Endodermal cell (in vitro differentiated cells): ENCODE data around the gene LEPR. TPM values are rescaled to one million over a fixed set of nuclear protein-coding genes. Genes with fewer than 3 reads are reported as not detected.

Experiments used
- DNase-seq: peaks from one replicate; pipeline ENCODE4 v3.0.0-alpha.2; 2017
- H3K27ac ChIP-seq: 2 replicates; pipeline ENCODE4 v1.5.1; 2013; ENCODE audit warnings: mild to moderate bottlenecking, low read depth, low read length, moderate library complexity
- H3K27me3 ChIP-seq: 2 replicates; pipeline ENCODE4 v1.6.1; 2013; ENCODE audit warnings: mild to moderate bottlenecking, low read length, moderate library complexity; ENCODE audit not compliant: insufficient read depth, control insufficient read depth, poor library complexity, severe bottlenecking
- H3K36me3 ChIP-seq: 2 replicates; pipeline ENCODE4 v1.7.0; 2013; ENCODE audit warnings: mild to moderate bottlenecking, low read length, moderate library complexity; ENCODE audit not compliant: control insufficient read depth, insufficient read depth
- H3K4me1 ChIP-seq: one replicate; pipeline ENCODE4 v1.7.0; 2013; ENCODE audit warnings: low read length; ENCODE audit not compliant: control insufficient read depth, insufficient read depth
- H3K4me3 ChIP-seq: 2 replicates; pipeline ENCODE4 v1.5.1; 2013; ENCODE audit warnings: mild to moderate bottlenecking, low read length, moderate library complexity
- H3K9ac ChIP-seq: 2 replicates; pipeline ENCODE4 v1.6.1; 2013; ENCODE audit warnings: mild to moderate bottlenecking, low read length, moderate library complexity; ENCODE audit not compliant: poor library complexity, severe bottlenecking; ENCODE audit errors: extremely low read depth
- H3K9me3 ChIP-seq: 2 replicates; pipeline ENCODE4 v1.6.1; 2013; ENCODE audit warnings: mild to moderate bottlenecking, low read length, moderate library complexity; ENCODE audit not compliant: control insufficient read depth
- H3K27ac Mint-ChIP-seq: 2 replicates; pipeline ENCODE4 v1.8.0; 2020; ENCODE audit warnings: mixed read lengths
- H3K27me3 Mint-ChIP-seq: 2 replicates; pipeline ENCODE4 v1.8.0; 2021; ENCODE audit warnings: mild to moderate bottlenecking, mixed read lengths; ENCODE audit not compliant: insufficient read depth
- H3K36me3 Mint-ChIP-seq: 2 replicates; pipeline ENCODE4 v1.8.0; 2020; ENCODE audit warnings: low read depth, mixed read lengths
- H3K4me1 Mint-ChIP-seq: 2 replicates; pipeline ENCODE4 v1.8.0; 2020; ENCODE audit warnings: mixed read lengths
- H3K4me3 Mint-ChIP-seq: 2 replicates; pipeline ENCODE4 v1.8.0; 2020; ENCODE audit warnings: mild to moderate bottlenecking, moderate library complexity, mixed read lengths
- H3K9me3 Mint-ChIP-seq: 2 replicates; pipeline ENCODE4 v1.8.0; 2020; ENCODE audit warnings: mild to moderate bottlenecking, mixed read lengths
- WGBS, 2 experiments: methylation state at CpG; one replicate each; pipeline versions ENCODE4 v1.1.5 to v1.1.7; 2013; ENCODE audit warnings: missing lambda C conversion rate in 2 of 2, mixed read lengths in 1 of 2; ENCODE audit not compliant: insufficient coverage in 1 of 2, insufficient read length in 1 of 2; 5-methylcytosine and 5-hydroxymethylcytosine counted together
- total RNA-seq, 2 donors: library from RNA; stranded (reverse); fragmentation: NEBNext Ultra II Directional in 1 of 2; extraction: Animal tissue kit (Norgen Biotek cat#: 25700) in 1 of 2; gene quantifications; 2 replicates in 1 of 2; 3 replicates in 1 of 2; pipeline ENCODE4 v1.2.1, GENCODE V29; 2021
- TF ChIP-seq, protein P1 (sequence below): fragments of 200-600 bp; sonication (generic); conservative IDR thresholded peaks from 2 replicates; pipeline ENCODE4 v1.5.0; 2021; ENCODE audit warnings: antibody characterized with exemption, mild to moderate bottlenecking

The LEPR gene
- total RNA-seq, 2 donors from 2014 or later: 7.2 to 11.1 TPM

DNA sequence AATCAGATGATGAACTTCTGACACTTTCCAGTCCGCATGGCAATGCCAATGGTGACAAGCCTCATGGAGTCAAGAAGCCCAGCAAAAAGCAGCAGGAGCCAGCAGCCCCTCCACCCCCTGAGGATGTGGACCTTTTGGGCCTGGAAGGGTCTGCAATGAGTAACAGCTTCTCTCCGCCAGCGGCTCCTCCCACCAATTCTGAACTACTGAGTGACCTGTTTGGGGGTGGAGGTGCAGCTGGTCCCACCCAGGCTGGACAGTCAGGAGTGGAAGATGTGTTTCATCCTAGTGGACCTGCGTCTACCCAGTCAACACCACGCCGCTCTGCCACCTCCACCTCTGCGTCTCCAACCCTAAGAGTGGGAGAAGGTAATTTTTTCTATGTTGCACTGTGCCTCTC, 28.0 kb upstream of the LEPR start:
- H3K27me3 Mint-ChIP-seq: no peaks in the 10 kb centered on the region
- Histone ChIP-seq H3K4me3 (no peak overlapping the region), H3K36me3 (peaks cover 62% of the 10 kb centered on the region), H3K9ac (no peak overlapping the region), H3K9me3 (no peaks in the 10 kb centered on the region), H3K4me1 (no peaks in the 10 kb centered on the region), H3K27me3 (no peaks in the 10 kb centered on the region), H3K27ac (no peak overlapping the region)
- TF ChIP-seq, protein P1, sequence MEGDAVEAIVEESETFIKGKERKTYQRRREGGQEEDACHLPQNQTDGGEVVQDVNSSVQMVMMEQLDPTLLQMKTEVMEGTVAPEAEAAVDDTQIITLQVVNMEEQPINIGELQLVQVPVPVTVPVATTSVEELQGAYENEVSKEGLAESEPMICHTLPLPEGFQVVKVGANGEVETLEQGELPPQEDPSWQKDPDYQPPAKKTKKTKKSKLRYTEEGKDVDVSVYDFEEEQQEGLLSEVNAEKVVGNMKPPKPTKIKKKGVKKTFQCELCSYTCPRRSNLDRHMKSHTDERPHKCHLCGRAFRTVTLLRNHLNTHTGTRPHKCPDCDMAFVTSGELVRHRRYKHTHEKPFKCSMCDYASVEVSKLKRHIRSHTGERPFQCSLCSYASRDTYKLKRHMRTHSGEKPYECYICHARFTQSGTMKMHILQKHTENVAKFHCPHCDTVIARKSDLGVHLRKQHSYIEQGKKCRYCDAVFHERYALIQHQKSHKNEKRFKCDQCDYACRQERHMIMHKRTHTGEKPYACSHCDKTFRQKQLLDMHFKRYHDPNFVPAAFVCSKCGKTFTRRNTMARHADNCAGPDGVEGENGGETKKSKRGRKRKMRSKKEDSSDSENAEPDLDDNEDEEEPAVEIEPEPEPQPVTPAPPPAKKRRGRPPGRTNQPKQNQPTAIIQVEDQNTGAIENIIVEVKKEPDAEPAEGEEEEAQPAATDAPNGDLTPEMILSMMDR: no peak
- peaks cover 22% of the 10 kb centered on the region for H3K36me3 Mint-ChIP-seq
- no peak overlapping the region for H3K27ac Mint-ChIP-seq
- no peaks in the 10 kb centered on the region for H3K9me3 Mint-ChIP-seq
- WGBS, 2 experiments: 98 to 100% methylated on average over 3 to 7 of the region's 7 CpGs
- H3K4me3 Mint-ChIP-seq: no peak overlapping the region
- no peaks in the 10 kb centered on the region for H3K4me1 Mint-ChIP-seq
- DNase-seq: no peak

GRCh38 chr1:65393347-65393746, 27.1 kb upstream of the LEPR start:
- Mint-ChIP-seq H3K4me3 (no peak overlapping the region), H3K4me1 (no peaks in the 10 kb centered on the region)

GRCh38 chr1:65393928-65394327, 26.5 kb upstream of the LEPR start:
- no peak overlapping the region for H3K4me3 Mint-ChIP-seq

More at GRCh38 chr1:65393347-65393746, 27.1 kb upstream of the LEPR start:
- no peak overlapping the region for H3K27ac Mint-ChIP-seq
- H3K9me3 Mint-ChIP-seq: no peaks in the 10 kb centered on the region
- H3K36me3 ChIP-seq: peaks cover 57% of the 10 kb centered on the region
- no peak overlapping the region for H3K27ac ChIP-seq
- no peak overlapping the region for H3K4me3 ChIP-seq
- H3K9me3 ChIP-seq: no peaks in the 10 kb centered on the region
- 95 to 100% methylated on average over 2 of the region's 2 CpGs for WGBS, 2 experiments
- H3K4me1 ChIP-seq: no peaks in the 10 kb centered on the region
- TF ChIP-seq, protein P1: no peak
- no peak overlapping the region for H3K9ac ChIP-seq
- no peaks in the 10 kb centered on the region for H3K27me3 Mint-ChIP-seq
- no peaks in the 10 kb centered on the region for H3K27me3 ChIP-seq
- H3K36me3 Mint-ChIP-seq: peaks cover 22% of the 10 kb centered on the region
- DNase-seq: no peak

More at GRCh38 chr1:65393928-65394327, 26.5 kb upstream of the LEPR start:
- Histone ChIP-seq H3K4me3 (no peak overlapping the region), H3K4me1 (no peaks in the 10 kb centered on the region), H3K9me3 (no peaks in the 10 kb centered on the region), H3K9ac (no peak overlapping the region), H3K27me3 (no peaks in the 10 kb centered on the region), H3K27ac (no peak overlapping the region), H3K36me3 (peaks cover 57% of the 10 kb centered on the region)
- no peak for DNase-seq
- Mint-ChIP-seq H3K9me3 (no peaks in the 10 kb centered on the region), H3K4me1 (no peaks in the 10 kb centered on the region), H3K36me3 (peaks cover 22% of the 10 kb centered on the region), H3K27me3 (no peaks in the 10 kb centered on the region), H3K27ac (no peak overlapping the region)
- TF ChIP-seq, protein P1: no peak
- WGBS, 2 experiments: 91 to 100% methylated on average over 1 of the region's 1 CpG
